Upper lobe of left lung (tissue), 6 donors: ENCODE data around the gene LRP11. TPM values are rescaled to one million over a fixed set of nuclear protein-coding genes. Genes with fewer than 3 reads are reported as not detected.
"Not testable (repeated sequence)": the region's sequence is repeated elsewhere in the genome, so short reads cannot be mapped to it uniquely, and the experiment has no call there.

Experiments
- ATAC-seq, 2 donors: fragments of 200-7000 bp; cut with Tn5 transposase; one replicate each; pipeline ENCODE4 v1.9.1; 2022; ENCODE audit warnings: mild to moderate bottlenecking in 2 of 2, moderate library complexity in 2 of 2; ENCODE audit not compliant: low FRiP score in 2 of 2
- DNase-seq, 2 donors: peaks; one replicate each; pipeline ENCODE4 v3.0.0-alpha.2; 2019 to 2020
- H3K27ac ChIP-seq, 4 donors: fragments of 200-600 bp; sonication (generic); one replicate each; pipeline ENCODE4 v1.5.1; 2016 to 2019
- H3K27me3 ChIP-seq, 4 donors: fragments of 200-600 bp; sonication (generic); one replicate each; pipeline ENCODE4 v1.5.1; 2017 to 2019
- H3K36me3 ChIP-seq, 4 donors: fragments of 200-600 bp; sonication (generic); one replicate each; pipeline ENCODE4 v1.5.1; 2016 to 2019
- H3K4me1 ChIP-seq, 4 donors: fragments of 200-600 bp; sonication (generic); one replicate each; pipeline ENCODE4 v1.5.1; 2018 to 2019
- H3K4me3 ChIP-seq, 4 donors: fragments of 200-600 bp; sonication (generic); one replicate each; pipeline ENCODE4 v1.5.1; 2017 to 2019; ENCODE audit warnings: mild to moderate bottlenecking in 2 of 4, moderate library complexity in 1 of 4
- H3K9me3 ChIP-seq, 4 donors: fragments of 200-600 bp; sonication (generic); one replicate each; pipeline ENCODE4 v1.5.1; 2018 to 2019
- CTCF ChIP-seq, 6 experiments: fragments of 450-650 bp in 4 of 6; fragments of 200-600 bp in 2 of 6; sonication (generic) in 2 of 6; IDR thresholded peaks; one replicate each; pipeline ENCODE4 v1.5.1; 2016 to 2019; ENCODE audit warnings: antibody characterized with exemption in 6 of 6
- EP300 ChIP-seq, 4 donors: sonication (generic); formaldehyde crosslinking; IDR thresholded peaks; one replicate each; pipeline ENCODE4 v1.5.1; 2017; ENCODE audit warnings: antibody characterized with exemption in 4 of 4, control low read depth in 2 of 4
- POLR2A ChIP-seq, 4 donors: fragments of 450-650 bp; IDR thresholded peaks; one replicate each; pipeline ENCODE4 v1.5.1; 2016 to 2017; ENCODE audit warnings: antibody characterized with exemption in 4 of 4, mild to moderate bottlenecking in 2 of 4
- POLR2AphosphoS5 ChIP-seq, 2 donors: sonication (generic); formaldehyde crosslinking; IDR thresholded peaks; one replicate each; pipeline ENCODE4 v1.5.1; 2017; ENCODE audit warnings: antibody characterized with exemption in 2 of 2
- WGBS, 2 donors: methylation state at CpG; one replicate each; pipeline ENCODE4 v1.1.5; 2017 to 2018; 5-methylcytosine and 5-hydroxymethylcytosine counted together
- total RNA-seq, 6 donors: library from RNA; depleted of rRNA in 4 of 6; stranded (reverse); fragments of >200 nt in 4 of 6; gene quantifications; one replicate each; pipeline versions ENCODE4 v1.1.0 to v1.2.1, GENCODE V29; 2016 to 2021
- donor health status: DM: no; HTN: no; CAD: no; lungs with moderate emphysema.
- donor health status: DM: no; HTN: yes; CAD: no; lungs with severe emphysema.

Gene LRP11
- total RNA-seq, 6 donors from 2014 or later, result 30.2 to 104 (median 39.9) TPM

GRCh38 chr6:149909701-149910470 is 45.7 kb upstream of the LRP11 start:
- Histone ChIP-seq H3K9me3 (peaks cover 0 to 9% (median 5%) of the 10 kb centered on the region in 4 donors), H3K36me3 (no peaks in the 10 kb centered on the region), H3K4me3 (no peak overlapping the region), H3K4me1 (no peaks in the 10 kb centered on the region), H3K27me3 (no peaks in the 10 kb centered on the region), H3K27ac (no peak overlapping the region)
- no peak for ATAC-seq
- DNase-seq, result no peak
- TF ChIP-seq POLR2AphosphoS5 (IDR thresholded peaks at IDR 0.05) (no peak), EP300 (IDR thresholded peaks at IDR 0.05) (no peak), CTCF (IDR thresholded peaks at IDR 0.05) (no peak)
- 87 to 95% methylated on average over 6 to 9 of the region's 9 CpGs for WGBS, 2 donors

GRCh38 chr6:149908480-149908879 is 44.3 kb upstream of the LRP11 start:
- H3K4me3 ChIP-seq, H3K36me3 ChIP-seq, ATAC-seq, H3K4me1 ChIP-seq, H3K27ac ChIP-seq, DNase-seq, H3K27me3 ChIP-seq, H3K9me3 ChIP-seq: not testable (repeated sequence)
- WGBS, 2 donors, result 78 to 81% methylated on average over 3 to 4 of the region's 4 CpGs

- ATAC-seq (no peak), DNase-seq (no peak)
- H3K36me3 ChIP-seq, result no peaks in the 10 kb centered on the region
- TF ChIP-seq POLR2AphosphoS5 (IDR thresholded peaks at IDR 0.05) (no peak), EP300 (IDR thresholded peaks at IDR 0.05) (no peak), CTCF (IDR thresholded peaks at IDR 0.05) (no peak), POLR2A (IDR thresholded peaks at IDR 0.05) (no peak)
- H3K9me3 ChIP-seq, result peaks cover 0 to 9% (median 5%) of the 10 kb centered on the region in 4 donors
- no peak overlapping the region for H3K27ac ChIP-seq
- no peaks in the 10 kb centered on the region for H3K4me1 ChIP-seq
- no peaks in the 10 kb centered on the region for H3K27me3 ChIP-seq
- 86 to 94% methylated on average over 2 of the region's 2 CpGs for WGBS, 2 donors
- no peak overlapping the region for H3K4me3 ChIP-seq
Measured at GRCh38 chr6:149907317-149907716, 43.2 kb upstream of the LRP11 start.

- H3K9me3 ChIP-seq, result peaks cover 0 to 9% (median 5%) of the 10 kb centered on the region in 4 donors
- H3K4me1 ChIP-seq, result no peaks in the 10 kb centered on the region
- TF ChIP-seq CTCF (IDR thresholded peaks at IDR 0.05), result no peak
- no peak for TF ChIP-seq EP300 (IDR thresholded peaks at IDR 0.05)
- no peak for TF ChIP-seq POLR2A (IDR thresholded peaks at IDR 0.05)
- no peak for TF ChIP-seq POLR2AphosphoS5 (IDR thresholded peaks at IDR 0.05)
- H3K27ac ChIP-seq, result no peak overlapping the region
- WGBS, 2 donors, result 89 to 97% methylated on average over 3 to 4 of the region's 4 CpGs
- no peak overlapping the region for H3K4me3 ChIP-seq
- no peaks in the 10 kb centered on the region for H3K27me3 ChIP-seq
- DNase-seq, result no peak
- ATAC-seq, result no peak
- no peaks in the 10 kb centered on the region for H3K36me3 ChIP-seq
Measured at GRCh38 chr6:149906405-149906804, 42.2 kb upstream of the LRP11 start.

- Histone ChIP-seq H3K4me1 (no peaks in the 10 kb centered on the region), H3K36me3 (no peaks in the 10 kb centered on the region), H3K4me3 (no peak overlapping the region), H3K9me3 (peaks cover 0 to 9% (median 5%) of the 10 kb centered on the region in 4 donors), H3K27me3 (no peaks in the 10 kb centered on the region), H3K27ac (peak overlapping the region in 1 of 4 donors; percentile 1)
- ATAC-seq (no peak), DNase-seq (no peak)
- 75 to 79% methylated on average over 5 to 6 of the region's 6 CpGs for WGBS, 2 donors
- TF ChIP-seq POLR2AphosphoS5 (IDR thresholded peaks at IDR 0.05), result peak in 1 of 2 donors; percentile 25
- no peak for TF ChIP-seq EP300 (IDR thresholded peaks at IDR 0.05)
- TF ChIP-seq POLR2A (IDR thresholded peaks at IDR 0.05), result no peak
- TF ChIP-seq CTCF (IDR thresholded peaks at IDR 0.05), result no peak
Measured at GRCh38 chr6:149905911-149906371, 41.8 kb upstream of the LRP11 start.
